AG04450 (cell line): ENCODE data around the gene NT5C. TPM values are rescaled to one million over a fixed set of nuclear protein-coding genes. Genes with fewer than 3 reads are reported as not detected.
A peak's percentile ranks its signal among the peaks of the same experiment; 100 is the strongest.
"Not testable (repeated sequence)": the region's sequence is repeated elsewhere in the genome, so short reads cannot be mapped to it uniquely, and the experiment has no call there.

Experiments used
- CTCF ChIA-PET: fragments of 300-600, 350-600 bp; formaldehyde crosslinking; extraction: SDS; loops from one replicate; lab custom pipeline; 2022; ENCODE audit warnings: antibody characterized with exemption, inconsistent platforms; lab: Charles Lee
- POLR2A ChIA-PET: fragments of 350-600 bp; formaldehyde crosslinking; extraction: SDS; loops from one replicate; lab custom pipeline; 2021; ENCODE audit warnings: antibody characterized with exemption, inconsistent platforms; lab: Yijun Ruan, JAX
- DNase-seq: peaks from one replicate; pipeline ENCODE4 v3.0.0-alpha.2; 2011; ENCODE audit warnings: low read depth, low spot score
- H3K27ac ChIP-seq: one replicate; pipeline ENCODE4 v1.5.1; 2012; ENCODE audit warnings: low read depth, low read length, control low read depth
- H3K27me3 ChIP-seq: one replicate; pipeline ENCODE4 v1.6.0; 2012; ENCODE audit warnings: low read length; ENCODE audit not compliant: control insufficient read depth, insufficient read depth
- H3K4me3 ChIP-seq: 2 replicates; pipeline ENCODE4 v1.5.1; 2011; ENCODE audit warnings: mild to moderate bottlenecking, low read depth, low read length, control low read depth
- H3K9me3 ChIP-seq: 2 replicates; pipeline ENCODE4 v1.5.1; 2012; ENCODE audit warnings: low read length; ENCODE audit not compliant: control insufficient read depth, insufficient read depth
- CTCF ChIP-seq: IDR thresholded peaks from 2 replicates; pipeline ENCODE4 v1.5.1; 2011; ENCODE audit warnings: low read depth, low read length, control low read depth, inconsistent platforms
- polyA plus RNA-seq: library from polyadenylated mRNA; depleted of rRNA; stranded (reverse); fragments of >200 nt; gene quantifications from 2 replicates; pipeline ENCODE4 v1.2.3, GENCODE V29; 2011

NT5C gene
- polyA plus RNA-seq, 1 experiment, result 22.6 TPM

- H3K27me3 ChIP-seq, result no peaks in the 10 kb centered on the region
- CTCF ChIA-PET, result interaction anchor here (1.8 to 3.5 kb wide), 2 partner anchors 8 to 24 kb away, joined by 4 to 17 read pairs; no protein-coding TSS in a partner anchor
- POLR2A ChIA-PET, result interaction anchor here (0.6 kb wide), 1 partner anchor 53 kb away, joined by 9 read pairs; no protein-coding TSS in a partner anchor
- DNase-seq, result no peak
- H3K4me3 ChIP-seq, result no peak overlapping the region
- TF ChIP-seq CTCF, result no peak
- H3K9me3 ChIP-seq, result no peaks in the 10 kb centered on the region
- no peak overlapping the region for H3K27ac ChIP-seq
Measured at GRCh38 chr17:75138519-75138918, 7.0 kb upstream of the NT5C start.

- H3K27ac ChIP-seq, DNase-seq, H3K27me3 ChIP-seq, H3K9me3 ChIP-seq, H3K4me3 ChIP-seq, POLR2A ChIA-PET: not testable (repeated sequence)
- CTCF ChIA-PET, result interaction anchor here (0.6 to 3.5 kb wide), 3 partner anchors 16 to 77 kb away, joined by 4 to 17 read pairs (median 4); no protein-coding TSS in a partner anchor
Measured at GRCh38 chr17:75137762-75138161, 6.2 kb upstream of the NT5C start.

DNA sequence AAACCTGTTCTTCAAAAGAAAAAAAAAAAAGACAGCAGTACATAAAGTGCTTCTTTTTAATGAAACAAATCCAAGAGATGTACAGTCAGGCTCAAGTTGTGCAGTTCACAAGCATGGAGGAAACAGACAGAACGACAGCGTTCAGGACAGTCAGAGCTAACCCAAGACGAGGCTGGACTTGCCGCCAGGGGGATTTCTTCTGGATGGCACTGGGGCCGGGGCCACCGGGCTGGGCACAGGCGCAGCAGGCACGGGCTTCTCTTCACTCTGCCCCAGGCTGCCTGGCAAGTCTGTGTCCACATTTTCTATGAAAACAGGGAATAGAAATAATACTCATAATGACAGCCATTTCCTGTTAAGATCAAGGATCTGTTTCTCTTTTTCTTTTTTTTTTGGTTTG, 4.4 kb upstream of the NT5C start:
- TF ChIP-seq CTCF, result no peak
- no peaks in the 10 kb centered on the region; the same call in 1 of the 2 replicates for H3K9me3 ChIP-seq
- DNase-seq, result no peak
- H3K4me3 ChIP-seq, result no peak overlapping the region
- ChIA-PET POLR2A (no interaction called here), CTCF (interaction anchor here (0.6 to 3.5 kb wide), 2 partner anchors 22 to 40 kb away, joined by 4 to 17 read pairs; no protein-coding TSS in a partner anchor)
- H3K27me3 ChIP-seq, result no peaks in the 10 kb centered on the region
- H3K27ac ChIP-seq, result no peak overlapping the region

DNA sequence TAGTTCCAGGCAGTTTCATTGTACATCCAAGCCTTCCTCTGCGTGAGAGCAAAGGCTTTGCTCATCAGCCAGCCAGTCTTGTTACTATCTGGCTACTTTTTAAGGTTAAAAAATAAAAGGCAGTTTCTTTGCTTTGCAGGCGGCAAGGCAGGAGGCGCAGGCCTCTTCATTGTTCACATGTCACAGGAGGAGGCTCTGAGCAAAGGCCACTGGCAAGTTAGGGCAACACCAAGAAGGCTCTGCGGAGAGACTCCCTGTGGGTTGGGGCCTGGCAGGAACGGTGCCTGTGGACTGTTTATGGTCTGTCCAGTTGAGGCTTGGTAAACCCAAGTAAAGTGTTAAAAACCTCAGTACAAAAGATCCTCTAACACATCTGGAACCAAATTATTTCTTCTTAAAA, 3.9 kb upstream of the NT5C start:
- POLR2A ChIA-PET, result no interaction called here
- DNase-seq, result no peak
- CTCF ChIA-PET, result interaction anchor here (0.6 kb wide), 1 partner anchor 39 kb away, joined by 4 read pairs; no protein-coding TSS in a partner anchor
- TF ChIP-seq CTCF, result no peak
- H3K9me3 ChIP-seq, result no peaks in the 10 kb centered on the region; the same call in 1 of the 2 replicates
- no peak overlapping the region for H3K27ac ChIP-seq
- no peak overlapping the region for H3K4me3 ChIP-seq
- no peaks in the 10 kb centered on the region for H3K27me3 ChIP-seq

DNA sequence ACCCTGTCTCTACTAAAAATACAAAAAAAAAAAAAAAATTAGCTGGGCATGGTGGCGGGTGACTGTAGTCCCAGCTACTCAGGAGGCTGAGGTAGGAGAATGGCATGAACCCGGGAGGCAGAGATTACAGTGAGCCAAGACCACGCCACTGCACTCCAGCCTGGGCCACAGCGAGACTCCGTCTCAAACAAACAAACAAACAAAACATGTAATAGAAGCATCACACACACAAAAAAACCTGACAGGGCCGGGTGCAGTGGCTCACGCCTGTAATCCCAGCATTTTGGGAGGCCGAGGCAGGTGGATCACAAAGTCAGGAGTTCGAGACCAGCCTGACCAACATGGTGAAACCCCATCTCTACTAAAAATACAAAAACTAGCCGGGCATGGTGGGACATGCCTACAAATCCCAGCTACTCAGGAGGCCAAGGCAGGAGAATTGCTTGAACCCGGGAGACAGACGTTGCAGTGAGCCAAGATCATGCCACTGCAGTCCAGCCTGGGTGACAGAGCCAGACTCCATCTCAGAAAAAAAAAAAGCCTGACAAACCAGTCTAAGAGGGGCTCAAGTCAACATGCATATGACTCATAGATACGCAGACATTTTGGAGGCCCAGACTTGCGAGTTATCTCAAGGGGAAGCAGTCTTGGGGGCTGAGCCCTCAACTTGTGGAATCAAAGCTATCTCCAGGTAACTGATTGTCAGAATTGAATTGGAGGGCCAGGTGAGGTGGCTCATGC, 2.2 kb upstream of the NT5C start:
- H3K27me3 ChIP-seq, DNase-seq, H3K9me3 ChIP-seq, H3K27ac ChIP-seq, H3K4me3 ChIP-seq: not testable (repeated sequence)
- CTCF ChIA-PET, result interaction anchor here (0.7 to 5.2 kb wide), 3 partner anchors 18 to 74 kb away, joined by 4 to 67 read pairs (median 4); no protein-coding TSS in a partner anchor
- POLR2A ChIA-PET, result interaction anchor here (0.6 kb wide), 1 partner anchor 281 kb away, joined by 7 read pairs; no protein-coding TSS in a partner anchor

GRCh38 chr17:75133001-75133400, 1.5 kb upstream of the NT5C start:
- Histone ChIP-seq H3K9me3 (no peaks in the 10 kb centered on the region; the same call in 1 of the 2 replicates), H3K27ac (no peak overlapping the region), H3K4me3 (no peak overlapping the region), H3K27me3 (no peaks in the 10 kb centered on the region)
- CTCF ChIA-PET, result interaction anchor here (1.5 to 5.2 kb wide), 2 partner anchors 17 to 73 kb away, joined by 4 to 67 read pairs; no protein-coding TSS in a partner anchor
- TF ChIP-seq CTCF, result no peak
- POLR2A ChIA-PET, result no interaction called here
- no peak for DNase-seq

DNA sequence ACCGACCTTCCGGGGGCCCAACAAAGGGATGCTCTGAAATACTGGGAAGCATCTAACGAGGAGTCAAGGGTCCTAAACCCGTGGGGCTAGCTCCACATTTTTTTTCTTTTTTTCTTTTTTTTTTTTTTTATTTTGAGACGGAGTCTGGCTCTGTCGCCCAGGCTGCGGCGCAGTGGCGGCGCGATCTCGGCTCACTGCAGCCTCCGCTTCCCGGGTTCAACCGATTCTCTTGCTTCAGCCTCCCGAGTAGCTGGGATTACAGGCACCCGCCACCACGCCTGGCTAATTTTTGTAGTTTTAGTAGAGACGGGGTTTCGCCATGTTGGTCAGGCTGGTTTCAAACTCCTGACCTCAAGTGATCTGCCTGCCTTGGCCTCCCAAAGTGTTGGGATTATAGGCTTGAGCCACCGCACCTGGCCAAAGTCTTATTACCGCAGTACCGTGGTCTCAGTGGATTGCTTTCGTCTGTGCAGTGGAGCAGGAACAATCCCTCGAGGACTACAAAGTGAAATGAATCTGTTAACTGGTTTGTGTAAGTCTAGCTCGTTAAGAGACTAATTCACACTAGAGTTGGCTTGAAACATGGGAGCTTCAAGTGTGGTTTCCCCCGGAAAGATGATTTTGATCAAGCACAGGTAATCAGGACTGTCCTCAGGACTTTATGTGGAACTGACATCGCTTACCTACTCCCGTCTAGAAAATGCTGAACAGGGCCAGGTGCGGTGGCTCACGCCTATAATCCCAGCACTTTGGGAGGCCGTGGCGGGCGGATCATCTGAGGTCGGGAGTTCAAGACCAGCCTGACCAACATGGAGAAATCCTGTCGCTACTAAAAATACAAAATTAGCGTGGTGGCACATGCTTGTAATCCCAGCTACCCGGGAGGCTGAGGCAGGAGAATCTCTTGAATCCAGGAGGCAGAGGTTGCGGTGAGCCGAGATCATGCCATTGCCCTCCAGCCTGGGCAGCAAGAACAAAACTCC, 767 bp upstream of the NT5C start:
- CTCF ChIA-PET, result interaction anchor here (0.6 to 5.2 kb wide), 14 partner anchors 9 to 175 kb away, joined by 3 to 67 read pairs (median 4); partner anchors contain the start of gene JPT1
- POLR2A ChIA-PET, result interaction anchor here (0.6 to 2.2 kb wide), 7 partner anchors 18 to 120 kb away, joined by 3 to 12 read pairs (median 4); partner anchors contain the start of genes ARMC7, JPT1 and MRPL58
- H3K9me3 ChIP-seq, result not testable (repeated sequence)

More for the DNA sequence above, 767 bp upstream of the NT5C start:
- peak overlapping the region; percentile 87 for H3K27ac ChIP-seq
- not testable (repeated sequence) for H3K27me3 ChIP-seq, DNase-seq
- peak overlapping the region; percentile 75 for H3K4me3 ChIP-seq
